ENCODE results near the gene SEPTIN1. TPM values are rescaled to one million over a fixed set of nuclear protein-coding genes. Genes with fewer than 3 reads are reported as not detected.

Gene SEPTIN1
- total RNA-seq, 1 donor from 2014 or later: 2.0 TPM

GRCh38 chr16:30401768-30402425 is 19.5 kb upstream of the SEPTIN1 start:
- Mint-ChIP-seq H3K36me3 (ENCODE audit: insufficient read depth) (peaks cover 8% of the 10 kb centered on the region), H3K27me3 (no peaks in the 10 kb centered on the region), H3K27ac (peak overlapping the region; percentile 65), H3K4me3 (ENCODE audit: low read depth) (peak overlapping the region; percentile 77), H3K4me1 (ENCODE audit: low read depth) (peaks cover 16% of the 10 kb centered on the region), H3K9me3 (ENCODE audit: low read depth) (no peaks in the 10 kb centered on the region)
- TF ChIP-seq CTCF (IDR thresholded peaks at IDR 0.05; ENCODE audit: unreplicated experiment): no peak
- no peak for DNase-seq (ENCODE audit: low spot score, unreplicated experiment)

- Mint-ChIP-seq H3K27ac (peak overlapping the region; percentile 97), H3K9me3 (ENCODE audit: low read depth) (no peaks in the 10 kb centered on the region), H3K4me3 (ENCODE audit: low read depth) (peak overlapping the region; percentile 77), H3K4me1 (ENCODE audit: low read depth) (peaks cover 20% of the 10 kb centered on the region), H3K36me3 (ENCODE audit: insufficient read depth) (peaks cover 9% of the 10 kb centered on the region), H3K27me3 (no peaks in the 10 kb centered on the region)
- DNase-seq (ENCODE audit: low spot score, unreplicated experiment): no peak
- TF ChIP-seq CTCF (IDR thresholded peaks at IDR 0.05; ENCODE audit: unreplicated experiment): no peak
These were observed 17.2 kb upstream of the SEPTIN1 start for GRCh38 chr16:30399435-30400186.

DNA sequence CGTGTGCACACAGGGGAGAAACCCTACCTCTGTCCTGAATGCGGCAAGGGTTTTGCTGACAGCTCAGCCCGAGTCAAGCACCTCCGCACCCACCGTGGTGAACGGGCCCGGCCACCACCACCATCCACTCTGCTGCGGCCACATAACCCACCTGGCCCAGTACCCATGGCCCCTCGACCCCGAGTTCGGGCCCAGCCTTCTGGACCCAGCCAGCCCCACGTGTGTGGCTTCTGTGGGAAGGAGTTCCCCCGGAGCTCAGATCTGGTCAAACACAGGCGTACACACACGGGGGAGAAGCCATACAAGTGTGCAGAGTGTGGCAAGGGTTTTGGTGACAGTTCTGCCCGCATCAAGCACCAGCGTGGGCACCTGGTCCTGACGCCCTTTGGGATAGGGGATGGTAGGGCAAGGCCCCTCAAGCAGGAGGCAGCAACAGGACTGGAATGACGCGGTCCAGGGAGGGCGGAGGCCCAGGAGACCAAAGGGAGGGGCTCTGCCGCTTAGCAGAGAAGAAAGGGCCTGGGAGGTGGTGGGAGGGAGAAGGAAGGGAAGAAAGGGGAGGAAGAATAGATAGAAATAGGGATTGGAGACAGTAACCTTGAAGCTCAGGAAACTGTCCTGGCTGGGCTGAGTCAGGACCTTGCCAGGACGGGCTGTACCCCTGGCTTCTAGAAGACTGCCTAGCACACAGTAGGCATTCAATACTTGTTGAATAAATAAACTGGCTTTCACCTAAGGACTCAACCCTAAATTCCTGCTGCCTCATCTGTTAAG is 16.5 kb upstream of the SEPTIN1 start:
- H3K36me3 Mint-ChIP-seq (ENCODE audit: insufficient read depth): peaks cover 9% of the 10 kb centered on the region
- TF ChIP-seq CTCF (IDR thresholded peaks at IDR 0.05; ENCODE audit: unreplicated experiment): no peak
- no peaks in the 10 kb centered on the region for H3K9me3 Mint-ChIP-seq (ENCODE audit: low read depth)
- H3K4me3 Mint-ChIP-seq (ENCODE audit: low read depth): peak overlapping the region; percentile 57
- H3K27me3 Mint-ChIP-seq: no peaks in the 10 kb centered on the region
- DNase-seq (ENCODE audit: low spot score, unreplicated experiment): no peak
- peaks cover 26% of the 10 kb centered on the region for H3K4me1 Mint-ChIP-seq (ENCODE audit: low read depth)
- H3K27ac Mint-ChIP-seq: peak overlapping the region; percentile 49

- H3K27me3 Mint-ChIP-seq: no peaks in the 10 kb centered on the region
- H3K9me3 Mint-ChIP-seq (ENCODE audit: low read depth): no peaks in the 10 kb centered on the region
- DNase-seq (ENCODE audit: low spot score, unreplicated experiment): no peak
- TF ChIP-seq CTCF (IDR thresholded peaks at IDR 0.05; ENCODE audit: unreplicated experiment): no peak
- no peak overlapping the region for H3K4me3 Mint-ChIP-seq (ENCODE audit: low read depth)
- peaks cover 9% of the 10 kb centered on the region for H3K36me3 Mint-ChIP-seq (ENCODE audit: insufficient read depth)
- H3K4me1 Mint-ChIP-seq (ENCODE audit: low read depth): peaks cover 29% of the 10 kb centered on the region
- no peak overlapping the region for H3K27ac Mint-ChIP-seq
These were observed 15.7 kb upstream of the SEPTIN1 start for GRCh38 chr16:30397776-30398660.
